ENCODE results near the gene CEP170.
"Not testable (repeated sequence)": the region's sequence is repeated elsewhere in the genome, so short reads cannot be mapped to it uniquely, and the experiment has no call there.

The CEP170 gene

GRCh38 chr1:243230914-243231313, 24.2 kb downstream of the CEP170 start:
- DNase-seq, result no peak

- no peak for DNase-seq
Measured at GRCh38 chr1:243229526-243229925, 25.6 kb downstream of the CEP170 start.

- DNase-seq, result no peak
Measured at GRCh38 chr1:243227622-243228021, 27.5 kb downstream of the CEP170 start.

- no peak for DNase-seq
Measured at GRCh38 chr1:243218059-243218458, 37.0 kb downstream of the CEP170 start.

- DNase-seq, result no peak
Measured at GRCh38 chr1:243217349-243217748, 37.7 kb downstream of the CEP170 start.

GRCh38 chr1:243216741-243217140, 38.3 kb downstream of the CEP170 start:
- no peak for DNase-seq

- DNase-seq, result not testable (repeated sequence)
Measured at GRCh38 chr1:243215276-243215875, 39.7 kb downstream of the CEP170 start.

- no peak for DNase-seq
Measured at GRCh38 chr1:243213045-243213787, 41.9 kb downstream of the CEP170 start.

- not testable (repeated sequence) for DNase-seq
Measured at GRCh38 chr1:243211984-243212383, 43.1 kb downstream of the CEP170 start.

- DNase-seq, result not testable (repeated sequence)
Measured at GRCh38 chr1:243205026-243205501, 50.0 kb downstream of the CEP170 start.

- DNase-seq, result not testable (repeated sequence)
Measured at GRCh38 chr1:243204336-243204735, 50.7 kb downstream of the CEP170 start.

GRCh38 chr1:243203196-243203595, 51.9 kb downstream of the CEP170 start:
- not testable (repeated sequence) for DNase-seq

GRCh38 chr1:243201316-243201715, 53.8 kb downstream of the CEP170 start:
- DNase-seq, result not testable (repeated sequence)

GRCh38 chr1:243197524-243197923, 57.6 kb downstream of the CEP170 start:
- DNase-seq, result not testable (repeated sequence)

- DNase-seq, result not testable (repeated sequence)
Measured at GRCh38 chr1:243193330-243193729, 61.8 kb downstream of the CEP170 start.

- not testable (repeated sequence) for DNase-seq
Measured at GRCh38 chr1:243186201-243186995, 68.7 kb downstream of the CEP170 start.

- not testable (repeated sequence) for DNase-seq
Measured at GRCh38 chr1:243184787-243185186, 70.3 kb downstream of the CEP170 start.

GRCh38 chr1:243183661-243184060, 71.4 kb downstream of the CEP170 start:
- not testable (repeated sequence) for DNase-seq

GRCh38 chr1:243183176-243183575, 71.9 kb downstream of the CEP170 start:
- not testable (repeated sequence) for DNase-seq

- DNase-seq, result no peak
Measured at GRCh38 chr1:243179720-243180119, 75.4 kb downstream of the CEP170 start.

GRCh38 chr1:243177792-243178191, 77.3 kb downstream of the CEP170 start:
- DNase-seq, result not testable (repeated sequence)

GRCh38 chr1:243173758-243174369, 81.2 kb downstream of the CEP170 start:
- DNase-seq, result not testable (repeated sequence)

GRCh38 chr1:243164911-243165310, 90.2 kb downstream of the CEP170 start:
- DNase-seq, result not testable (repeated sequence)
